ENCODE results near the gene ELL2. TPM values are rescaled to one million over a fixed set of nuclear protein-coding genes. Genes with fewer than 3 reads are reported as not detected.

The ELL2 gene
- total and polyA plus RNA-seq, 9 of the 15 experiments (the other 6 are each of a cell fraction or from before 2014, with no cell fraction given) = 4.3 to 18.3 (median 14.5) TPM

DNA sequence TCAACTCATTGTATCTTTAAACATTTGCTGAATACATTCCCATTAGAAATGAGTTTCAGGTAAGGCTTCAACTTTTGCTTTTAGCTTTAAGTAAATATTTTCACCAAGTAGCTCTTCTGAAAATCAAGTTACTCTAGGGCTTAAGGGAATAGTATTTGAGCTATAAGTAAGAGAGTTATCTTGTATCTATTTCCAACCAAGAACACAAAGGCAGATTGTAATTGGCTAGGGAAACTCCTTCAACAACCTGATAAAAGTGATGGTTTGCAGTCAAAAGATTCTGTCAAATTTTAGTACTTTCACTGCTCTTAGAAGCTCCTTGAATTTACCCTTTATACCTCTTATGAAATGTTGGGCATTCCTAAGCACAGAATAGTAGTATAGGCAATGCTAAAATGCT is 13.0 kb downstream of the ELL2 start:
- FAIRE-seq (no peak), DNase-seq (ENCODE audit: extremely low read depth in 1 of 4, low spot score in 3 of 4) (no peak), ATAC-seq (no peak)
- Histone ChIP-seq H3K9me1 (ENCODE audit: control insufficient read depth, insufficient read depth, low read length) (no peaks in the 10 kb centered on the region), H4K20me1 (replicated peaks; ENCODE audit: control insufficient read depth, insufficient read depth, low read length) (0 out of 2 replicates have a peak, but pooled peaks cover 2% of the 10 kb centered on the region), H3K79me2 (ENCODE audit: control insufficient read depth, insufficient read depth, low read length) (peaks cover 84% of the 10 kb centered on the region), H3K4me3 (no peak overlapping the region), H3K27me3 (ENCODE audit: control insufficient read depth in 2 of 2, insufficient read depth in 2 of 2, low read length in 2 of 2) (no peaks in the 10 kb centered on the region), H3K27ac (ENCODE audit: extremely low read depth, low read depth, low read length) (peak overlapping the region; percentile 41; the same call in 2 of the 3 replicates), H3K36me3 (ENCODE audit: control insufficient read depth, insufficient read depth, low read length) (no peaks in the 10 kb centered on the region; the same call in 2 of the 3 replicates), H3K4me1 (replicated peaks in 1 of 2; ENCODE audit: control insufficient read depth in 2 of 2, insufficient read depth in 2 of 2, low read length in 2 of 2) (peaks cover 3 to 37% of the 10 kb centered on the region in 2 experiments; a peak in 3 of 5 replicates), H3K4me2 (ENCODE audit: insufficient read depth, low read length) (no peak overlapping the region), H2AFZ (ENCODE audit: low read depth, low read length) (peak overlapping the region; percentile 44), H3K9me3 (replicated peaks; ENCODE audit: control insufficient read depth, insufficient read depth, low read depth, low read length) (no peaks in the 10 kb centered on the region), H3K9ac (ENCODE audit: insufficient read depth in 1 of 2, low read depth in 2 of 2, low read length in 2 of 2) (no peak overlapping the region)
- ChIA-PET POLR2A (interaction anchor here (0.7 to 2.7 kb wide), 5 partner anchors 11 to 14 kb away, joined by 3 to 12 read pairs (median 4); partner anchors contain the start of gene ELL2), CTCF (ENCODE audit: low intra/inter-chr PET ratio) (no interaction called here)
- in situ Hi-C loops (cut with MboI) (no loop called here), intact Hi-C loops (cut with micrococcal nuclease) (no loop called here)
- BruUV-seq (replicated peaks) = no TSS peak
- no peak for TF ChIP-seq ZNF41 (CRISPR knock-in tag; conservative IDR thresholded peaks at IDR 0.05)
- TF ChIP-seq RBM25 (IDR thresholded peaks at IDR 0.05; ENCODE audit: low read depth, low read length, severe bottlenecking) = no peak
- TF ChIP-seq ETV6 (IDR thresholded peaks at IDR 0.05; ENCODE audit: borderline replicate concordance in 1 of 2, low read depth in 2 of 2, low read length in 1 of 2) = no peak
- TF ChIP-seq ETV6 (CRISPR knock-in tag; IDR thresholded peaks at IDR 0.05; ENCODE audit: borderline replicate concordance) = no peak
- TF ChIP-seq KDM2B (CRISPR knock-in tag; IDR thresholded peaks at IDR 0.05) = no peak
- TF ChIP-seq GMEB1 (CRISPR knock-in tag; IDR thresholded peaks at IDR 0.05) = no peak
- no peak for TF ChIP-seq XRCC4 (IDR thresholded peaks at IDR 0.05; ENCODE audit: extremely low read depth, insufficient read depth, insufficient read length)
- no peak for TF ChIP-seq RCOR1 (IDR thresholded peaks at IDR 0.05; ENCODE audit: borderline replicate concordance in 1 of 2, low read depth in 2 of 2, low read length in 2 of 2)

Measured in K562 (cell line).